H9 (cell line): ENCODE data around the gene MYO18A. TPM values are rescaled to one million over a fixed set of nuclear protein-coding genes. Genes with fewer than 3 reads are reported as not detected.

Source experiments
- DNase-seq: peaks from one replicate; pipeline ENCODE4 v3.0.0-alpha.2; 2017
- H2AFZ ChIP-seq: one replicate; pipeline ENCODE4 v1.6.1; 2013; ENCODE audit warnings: mild to moderate bottlenecking, low read length, control low read depth, moderate library complexity
- H2AK5ac ChIP-seq: 2 replicates; pipeline ENCODE4 v1.6.1; 2013; ENCODE audit warnings: low read length, control low read depth, mixed read lengths; ENCODE audit not compliant: insufficient read length
- H2BK120ac ChIP-seq: one replicate; pipeline ENCODE4 v1.6.1; 2013; ENCODE audit warnings: low read depth, mild to moderate bottlenecking, low read length, control low read depth, inconsistent platforms; ENCODE audit not compliant: poor library complexity, severe bottlenecking
- H2BK12ac ChIP-seq: 2 replicates; pipeline ENCODE4 v1.6.1; 2013; ENCODE audit warnings: low read length, control low read depth, mixed read lengths, low read depth; ENCODE audit not compliant: insufficient read length
- H2BK15ac ChIP-seq: 2 replicates; pipeline ENCODE4 v1.6.1; 2013; ENCODE audit warnings: low read depth, low read length, control low read depth
- H2BK20ac ChIP-seq: one replicate; pipeline ENCODE4 v1.6.1; 2013; ENCODE audit warnings: low read depth, mild to moderate bottlenecking, low read length, control low read depth, inconsistent platforms; ENCODE audit not compliant: poor library complexity, severe bottlenecking
- H2BK5ac ChIP-seq: 2 replicates; pipeline ENCODE4 v1.6.1; 2013; ENCODE audit warnings: low read length, control low read depth, mixed read lengths; ENCODE audit not compliant: insufficient read length
- H3K14ac ChIP-seq: 2 replicates; pipeline ENCODE4 v1.6.1; 2013; ENCODE audit warnings: low read length, control low read depth; ENCODE audit not compliant: insufficient read depth
- H3K18ac ChIP-seq: 2 replicates; pipeline ENCODE4 v1.6.1; 2013; ENCODE audit warnings: low read depth, mild to moderate bottlenecking, mixed read lengths, low read length, control low read depth; ENCODE audit not compliant: insufficient read length
- H3K23ac ChIP-seq: 2 replicates; pipeline ENCODE4 v1.6.1; 2013; ENCODE audit warnings: low read length, control low read depth, mixed read lengths, low read depth; ENCODE audit not compliant: insufficient read length
- H3K23me2 ChIP-seq: 2 replicates; pipeline ENCODE4 v1.6.1; 2013; ENCODE audit warnings: low read depth, mild to moderate bottlenecking, mixed read lengths, low read length, control low read depth; ENCODE audit not compliant: insufficient read length, poor library complexity, severe bottlenecking
- H3K27ac ChIP-seq: 2 replicates; pipeline ENCODE4 v1.5.1; 2013; ENCODE audit warnings: low read length, control low read depth, mixed read lengths, low read depth; ENCODE audit not compliant: insufficient read length
- H3K27me3 ChIP-seq: 2 replicates; pipeline ENCODE4 v1.6.1; 2013; ENCODE audit warnings: low read length, control low read depth, inconsistent platforms; ENCODE audit not compliant: insufficient read depth
- H3K4ac ChIP-seq: 2 replicates; pipeline ENCODE4 v1.6.1; 2013; ENCODE audit warnings: low read depth, mild to moderate bottlenecking, control low read depth, inconsistent platforms, low read length, moderate library complexity
- H3K4me1 ChIP-seq: 2 replicates; pipeline ENCODE4 v1.6.1; 2013; ENCODE audit warnings: low read length, control low read depth, inconsistent platforms; ENCODE audit not compliant: insufficient read depth
- H3K4me2 ChIP-seq: 2 replicates; pipeline ENCODE4 v1.6.1; 2013; ENCODE audit warnings: low read length, control low read depth, mixed read lengths; ENCODE audit not compliant: insufficient read length, insufficient read depth
- H3K56ac ChIP-seq: 2 replicates; pipeline ENCODE4 v1.6.1; 2013; ENCODE audit warnings: low read depth, mild to moderate bottlenecking, mixed read lengths, low read length, control low read depth; ENCODE audit not compliant: insufficient read length
- H3K79me1 ChIP-seq: 2 replicates; pipeline ENCODE4 v1.6.1; 2013; ENCODE audit warnings: low read depth, mild to moderate bottlenecking, moderate library complexity, low read length, control low read depth, inconsistent platforms; ENCODE audit not compliant: insufficient read depth, poor library complexity, severe bottlenecking
- H3K79me2 ChIP-seq: 2 replicates; pipeline ENCODE4 v1.6.1; 2013; ENCODE audit warnings: low read length, control low read depth, inconsistent platforms; ENCODE audit not compliant: insufficient read depth
- H3K9ac ChIP-seq: 2 replicates; pipeline ENCODE4 v1.6.1; 2013; ENCODE audit warnings: low read length, control low read depth, mixed read lengths; ENCODE audit not compliant: insufficient read length; ENCODE audit errors: extremely low read depth
- H3K9me3 ChIP-seq: one replicate; pipeline ENCODE4 v1.6.1; 2013; ENCODE audit warnings: low read depth, low read length, inconsistent platforms; ENCODE audit not compliant: control insufficient read depth
- H3T11ph ChIP-seq: one replicate; pipeline ENCODE4 v1.6.1; 2013; ENCODE audit warnings: mild to moderate bottlenecking, low read length, control low read depth, inconsistent platforms
- H4K20me1 ChIP-seq: one replicate; pipeline ENCODE4 v1.6.1; 2013; ENCODE audit not compliant: control insufficient read depth, insufficient read length, insufficient read depth
- H4K5ac ChIP-seq: 2 replicates; pipeline ENCODE4 v1.6.1; 2013; ENCODE audit warnings: low read depth, mild to moderate bottlenecking, mixed read lengths, low read length, control low read depth; ENCODE audit not compliant: insufficient read length
- H4K8ac ChIP-seq: replicated peaks from 2 replicates; pipeline ENCODE4 v1.6.1; 2013; ENCODE audit warnings: low read length, control low read depth, mixed read lengths, low read depth; ENCODE audit not compliant: insufficient read length
- H4K91ac ChIP-seq: 2 replicates; pipeline ENCODE4 v1.6.1; 2013; ENCODE audit warnings: low read depth, mild to moderate bottlenecking, moderate library complexity, mixed read lengths, low read length, control low read depth; ENCODE audit not compliant: insufficient read length
- H3K27ac Mint-ChIP-seq, 3 experiments: 2 replicates in 2 of 3; 3 replicates in 1 of 3; pipeline ENCODE4 v1.8.0; 2020 to 2021; ENCODE audit warnings: mixed read lengths in 3 of 3, mild to moderate bottlenecking in 1 of 3, moderate library complexity in 1 of 3
- H3K27me3 Mint-ChIP-seq: 2 replicates; pipeline ENCODE4 v1.8.0; 2021; ENCODE audit warnings: low read depth, mild to moderate bottlenecking, moderate library complexity, mixed read lengths
- H3K36me3 Mint-ChIP-seq, 3 experiments: 2 replicates in 2 of 3; 3 replicates in 1 of 3; pipeline ENCODE4 v1.8.0; 2020 to 2021; ENCODE audit warnings: low read depth in 3 of 3, mixed read lengths in 3 of 3; ENCODE audit not compliant: insufficient read depth in 1 of 3
- H3K4me1 Mint-ChIP-seq, 2 experiments: 2 replicates each; pipeline ENCODE4 v1.8.0; 2020; ENCODE audit warnings: mixed read lengths in 2 of 2
- H3K4me3 Mint-ChIP-seq, 2 experiments: 2 replicates in 1 of 2; 3 replicates in 1 of 2; pipeline ENCODE4 v1.8.0; 2020 to 2021; ENCODE audit warnings: mild to moderate bottlenecking in 2 of 2, mixed read lengths in 2 of 2, moderate library complexity in 1 of 2
- H3K9me3 Mint-ChIP-seq, 2 experiments: 2 replicates in 1 of 2; 3 replicates in 1 of 2; pipeline ENCODE4 v1.8.0; 2020; ENCODE audit warnings: mild to moderate bottlenecking in 2 of 2, mixed read lengths in 2 of 2, moderate library complexity in 1 of 2
- CTCF ChIP-seq: fragments of 200-600 bp; sonication (generic); conservative IDR thresholded peaks from 3 replicates; pipeline ENCODE4 v1.8.0; 2021; ENCODE audit warnings: antibody characterized with exemption, mild to moderate bottlenecking
- WGBS: extraction: QIAGEN DNeasy Blood & Tissue Kit; methylation state at CpG from one replicate; pipeline ENCODE4 v1.1.7; 2013; ENCODE audit warnings: missing lambda C conversion rate, low lambda C conversion rate, mixed read lengths; ENCODE audit not compliant: insufficient read length; ENCODE audit errors: extremely low coverage; 5-methylcytosine and 5-hydroxymethylcytosine counted together
- total RNA-seq: library from RNA; stranded (reverse); gene quantifications from 2 replicates; pipeline ENCODE4 v1.2.1, GENCODE V29; 2021

The MYO18A gene
- total RNA-seq, 1 experiment from 2014 or later, result 21.6 TPM

- TF ChIP-seq CTCF, result no peak
- Histone ChIP-seq H2BK5ac (no peak overlapping the region), H3K9me3 (no peaks in the 10 kb centered on the region), H4K5ac (no peak overlapping the region), H3K27ac (no peak overlapping the region), H2BK20ac (no peak overlapping the region), H3K27me3 (no peaks in the 10 kb centered on the region), H4K20me1 (no peaks in the 10 kb centered on the region), H3K79me1 (no peaks in the 10 kb centered on the region), H4K8ac (no peak overlapping the region), H3T11ph (no peak overlapping the region), H3K23ac (no peak overlapping the region), H3K23me2 (no peaks in the 10 kb centered on the region), H2BK15ac (no peak overlapping the region), H2BK12ac (no peak overlapping the region), H3K9ac (no peak overlapping the region), H2AFZ (no peak overlapping the region), H3K4ac (no peak overlapping the region), H3K14ac (no peak overlapping the region), H3K18ac (no peak overlapping the region), H3K79me2 (no peaks in the 10 kb centered on the region), H3K4me2 (no peak overlapping the region), H3K4me1 (peaks cover 4% of the 10 kb centered on the region; the same call in 1 of the 2 replicates), H2AK5ac (no peak overlapping the region), H3K56ac (no peak overlapping the region), H2BK120ac (no peak overlapping the region), H4K91ac (no peak overlapping the region)
- H3K36me3 Mint-ChIP-seq, result no peaks in the 10 kb centered on the region
- H3K27me3 Mint-ChIP-seq, result no peaks in the 10 kb centered on the region
- DNase-seq, result no peak
- no peaks in the 10 kb centered on the region for H3K9me3 Mint-ChIP-seq
- no peak overlapping the region for H3K4me3 Mint-ChIP-seq
- H3K4me1 Mint-ChIP-seq, result peaks cover 15 to 18% of the 10 kb centered on the region in 2 experiments
- H3K27ac Mint-ChIP-seq, result no peak overlapping the region
- no CpG with 5 or more reads among the region's 1 CpG for WGBS
Observed at GRCh38 chr17:29212094-29212631, 32.0 kb upstream of the MYO18A start.
